ENCODE results near the gene TMEM205.

- no peak for TF ChIP-seq POLR2A (IDR thresholded peaks at IDR 0.05)
- TF ChIP-seq, protein P1, sequence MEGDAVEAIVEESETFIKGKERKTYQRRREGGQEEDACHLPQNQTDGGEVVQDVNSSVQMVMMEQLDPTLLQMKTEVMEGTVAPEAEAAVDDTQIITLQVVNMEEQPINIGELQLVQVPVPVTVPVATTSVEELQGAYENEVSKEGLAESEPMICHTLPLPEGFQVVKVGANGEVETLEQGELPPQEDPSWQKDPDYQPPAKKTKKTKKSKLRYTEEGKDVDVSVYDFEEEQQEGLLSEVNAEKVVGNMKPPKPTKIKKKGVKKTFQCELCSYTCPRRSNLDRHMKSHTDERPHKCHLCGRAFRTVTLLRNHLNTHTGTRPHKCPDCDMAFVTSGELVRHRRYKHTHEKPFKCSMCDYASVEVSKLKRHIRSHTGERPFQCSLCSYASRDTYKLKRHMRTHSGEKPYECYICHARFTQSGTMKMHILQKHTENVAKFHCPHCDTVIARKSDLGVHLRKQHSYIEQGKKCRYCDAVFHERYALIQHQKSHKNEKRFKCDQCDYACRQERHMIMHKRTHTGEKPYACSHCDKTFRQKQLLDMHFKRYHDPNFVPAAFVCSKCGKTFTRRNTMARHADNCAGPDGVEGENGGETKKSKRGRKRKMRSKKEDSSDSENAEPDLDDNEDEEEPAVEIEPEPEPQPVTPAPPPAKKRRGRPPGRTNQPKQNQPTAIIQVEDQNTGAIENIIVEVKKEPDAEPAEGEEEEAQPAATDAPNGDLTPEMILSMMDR (IDR thresholded peaks at IDR 0.05), result no peak
These were observed 31.7 kb upstream of the TMEM205 start for GRCh38 chr19:11377756-11378155.
